Peyer's patch (tissue), 4 donors: ENCODE results near the gene SPAG4.

Source experiments
- CTCF ChIP-seq, 6 experiments: fragments of 450-650 bp in 4 of 6; fragments of 200-600 bp in 2 of 6; sonication (generic) in 1 of 6; IDR thresholded peaks; one replicate each; pipeline ENCODE4 v1.5.1; 2017 to 2019; ENCODE audit warnings: antibody characterized with exemption in 6 of 6, mild to moderate bottlenecking in 3 of 6, moderate library complexity in 1 of 6
- POLR2A ChIP-seq, 2 donors: fragments of 450-650 bp; IDR thresholded peaks; one replicate each; pipeline ENCODE4 v1.5.1; 2017; ENCODE audit warnings: antibody characterized with exemption in 2 of 2, mild to moderate bottlenecking in 2 of 2, moderate library complexity in 2 of 2

- TF ChIP-seq CTCF (IDR thresholded peaks at IDR 0.05): no peak
- no peak for TF ChIP-seq POLR2A (IDR thresholded peaks at IDR 0.05)
Measured at GRCh38 chr20:35625584-35626385, 10.2 kb downstream of the SPAG4 start.
